Stromal cell of bone marrow (primary cell): ENCODE results near the gene MINPP1.
A peak's percentile ranks its signal among the peaks of the same experiment; 100 is the strongest.
"Not testable (repeated sequence)": the region's sequence is repeated elsewhere in the genome, so short reads cannot be mapped to it uniquely, and the experiment has no call there.

Experiments used
- DNase-seq: peaks from one replicate; pipeline ENCODE4 v3.0.0-alpha.2; 2012; ENCODE audit warnings: low read depth

MINPP1 gene, protein sequence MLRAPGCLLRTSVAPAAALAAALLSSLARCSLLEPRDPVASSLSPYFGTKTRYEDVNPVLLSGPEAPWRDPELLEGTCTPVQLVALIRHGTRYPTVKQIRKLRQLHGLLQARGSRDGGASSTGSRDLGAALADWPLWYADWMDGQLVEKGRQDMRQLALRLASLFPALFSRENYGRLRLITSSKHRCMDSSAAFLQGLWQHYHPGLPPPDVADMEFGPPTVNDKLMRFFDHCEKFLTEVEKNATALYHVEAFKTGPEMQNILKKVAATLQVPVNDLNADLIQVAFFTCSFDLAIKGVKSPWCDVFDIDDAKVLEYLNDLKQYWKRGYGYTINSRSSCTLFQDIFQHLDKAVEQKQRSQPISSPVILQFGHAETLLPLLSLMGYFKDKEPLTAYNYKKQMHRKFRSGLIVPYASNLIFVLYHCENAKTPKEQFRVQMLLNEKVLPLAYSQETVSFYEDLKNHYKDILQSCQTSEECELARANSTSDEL

GRCh38 chr10:87504640-87505365 lies at the start of gene MINPP1:
Gene MINPP1 (plus strand): TSS chr10:87504893. CDS start chr10:87504916, 23 bp downstream.
- peak; percentile 63 for DNase-seq

- DNase-seq: not testable (repeated sequence)
These were observed 48.0 kb upstream of the MINPP1 start for GRCh38 chr10:87456586-87457220.

- DNase-seq: not testable (repeated sequence)
These were observed 42.9 kb upstream of the MINPP1 start for GRCh38 chr10:87461751-87462150.

DNA sequence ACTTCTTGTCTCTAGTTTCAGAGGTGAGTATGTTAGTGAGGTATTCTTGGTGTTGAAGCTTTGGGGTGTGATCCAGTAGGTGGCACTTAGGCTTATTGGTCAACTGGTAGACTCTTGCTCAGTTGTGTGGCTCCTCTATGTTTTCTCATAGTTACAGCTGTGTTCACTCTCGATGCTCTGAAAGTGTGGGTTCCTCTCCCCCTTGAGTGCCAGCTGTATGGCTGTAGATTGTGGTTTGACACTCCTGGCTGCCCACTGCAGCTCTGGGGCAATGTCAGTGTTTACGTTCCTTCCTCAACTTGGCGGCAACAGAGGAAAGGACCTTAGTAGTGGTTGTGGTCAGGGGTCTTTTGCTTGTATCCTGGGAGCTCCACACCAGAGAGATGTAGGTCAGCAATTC lies 37.8 kb upstream of the MINPP1 start:
- DNase-seq: not testable (repeated sequence)

GRCh38 chr10:87488733-87489132 lies 16.0 kb upstream of the MINPP1 start:
- not testable (repeated sequence) for DNase-seq

DNA sequence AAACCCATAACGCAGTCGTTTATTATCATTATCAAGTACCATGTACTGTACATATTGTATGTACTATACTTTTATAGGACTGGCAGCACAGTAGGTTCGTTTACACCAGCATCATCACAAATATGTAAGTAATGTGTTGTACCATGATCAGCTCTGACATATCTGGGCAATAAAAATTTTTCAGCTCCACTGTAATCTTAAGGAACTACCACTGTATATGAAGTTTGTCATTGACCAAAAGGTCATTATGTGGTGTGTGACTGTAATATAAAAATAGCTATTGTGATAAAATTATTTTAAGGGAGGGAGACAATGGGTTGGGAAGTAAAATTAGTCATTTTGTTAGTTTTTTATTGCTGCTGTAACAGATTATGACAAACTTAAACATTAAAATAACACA lies 14.4 kb upstream of the MINPP1 start:
- not testable (repeated sequence) for DNase-seq

- not testable (repeated sequence) for DNase-seq
These were observed 12.2 kb upstream of the MINPP1 start for GRCh38 chr10:87492450-87492849.

- DNase-seq: not testable (repeated sequence)
These were observed 9.2 kb upstream of the MINPP1 start for GRCh38 chr10:87495446-87495845.

DNA sequence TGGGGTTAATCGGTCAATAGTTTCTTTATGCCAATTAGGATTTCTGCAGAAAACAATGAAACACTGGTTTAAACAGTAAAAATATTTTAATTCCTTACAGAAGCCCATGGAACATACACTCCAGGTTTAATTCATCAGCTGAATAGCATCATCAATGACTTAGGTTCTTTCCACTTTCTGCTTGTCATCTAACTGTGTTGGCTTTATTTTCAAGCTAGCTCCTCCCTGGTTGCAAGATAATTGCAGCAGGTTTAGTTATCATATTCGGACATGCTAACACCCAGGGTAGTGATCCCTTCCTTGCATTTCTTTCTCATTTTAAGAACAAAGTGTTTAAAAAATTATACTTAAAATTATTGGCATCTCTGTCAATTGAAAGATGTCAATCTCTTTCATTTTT lies 7.3 kb upstream of the MINPP1 start:
- DNase-seq: not testable (repeated sequence)

DNA sequence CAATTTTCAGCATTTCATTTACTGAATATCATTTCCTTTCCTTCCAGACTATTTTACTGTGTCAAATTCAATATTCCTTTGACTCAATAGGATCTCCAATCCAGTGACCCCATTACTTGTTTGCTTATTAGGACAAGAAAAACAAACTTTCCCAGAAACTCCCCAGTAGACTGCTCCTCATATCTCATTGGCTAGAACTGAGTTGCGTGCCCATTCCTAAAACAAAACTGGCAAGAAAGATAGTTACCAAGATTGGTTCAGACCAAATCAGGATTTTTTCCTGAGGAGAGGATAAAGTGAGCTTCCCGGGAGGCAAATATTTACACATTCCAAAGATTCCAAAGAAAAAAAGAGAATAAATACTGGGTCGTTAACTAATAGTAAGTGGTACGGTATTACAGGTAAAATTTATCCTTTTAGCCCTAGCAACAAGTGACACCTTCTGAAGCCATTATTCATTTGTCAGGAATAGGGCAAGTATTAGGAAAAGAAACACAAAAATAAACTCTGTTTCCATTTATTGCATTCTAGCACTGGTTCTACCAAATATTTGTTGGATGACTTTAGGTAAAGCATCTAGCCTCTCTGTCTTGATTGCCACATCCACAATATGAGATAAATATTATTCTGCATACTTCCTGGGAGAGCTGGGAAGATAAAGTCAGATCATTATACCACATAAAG lies 6.4 kb upstream of the MINPP1 start:
- DNase-seq: not testable (repeated sequence)

- DNase-seq: no peak
These were observed 4.0 kb upstream of the MINPP1 start for GRCh38 chr10:87500646-87501048.

- DNase-seq: no peak
These were observed 1.3 kb upstream of the MINPP1 start for GRCh38 chr10:87503401-87503800.

DNA sequence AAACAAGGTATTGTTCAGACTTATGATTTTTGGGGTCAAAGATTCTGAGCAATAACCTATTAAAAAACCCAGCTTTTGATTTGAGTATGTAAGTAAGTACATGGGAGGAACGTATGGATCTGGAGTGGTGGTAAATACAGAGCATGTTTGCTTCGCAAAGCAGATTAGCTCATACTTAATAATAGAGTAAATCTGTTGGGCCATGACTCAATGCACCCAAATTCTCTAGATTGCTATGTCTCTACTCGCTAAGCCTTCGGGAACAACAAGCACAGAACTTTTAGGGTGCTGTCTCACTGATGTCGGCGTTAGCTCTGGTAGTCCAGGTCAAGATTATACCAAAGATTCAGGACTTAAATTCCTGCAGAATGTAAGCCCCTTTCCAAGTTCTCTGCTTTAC lies 807 bp upstream of the MINPP1 start:
- no peak for DNase-seq

- DNase-seq: no peak
These were observed 420 bp upstream of the MINPP1 start for GRCh38 chr10:87504307-87504639.

- peak; percentile 31 for DNase-seq
These were observed 846 bp downstream of the MINPP1 start for GRCh38 chr10:87505366-87506111.

DNA sequence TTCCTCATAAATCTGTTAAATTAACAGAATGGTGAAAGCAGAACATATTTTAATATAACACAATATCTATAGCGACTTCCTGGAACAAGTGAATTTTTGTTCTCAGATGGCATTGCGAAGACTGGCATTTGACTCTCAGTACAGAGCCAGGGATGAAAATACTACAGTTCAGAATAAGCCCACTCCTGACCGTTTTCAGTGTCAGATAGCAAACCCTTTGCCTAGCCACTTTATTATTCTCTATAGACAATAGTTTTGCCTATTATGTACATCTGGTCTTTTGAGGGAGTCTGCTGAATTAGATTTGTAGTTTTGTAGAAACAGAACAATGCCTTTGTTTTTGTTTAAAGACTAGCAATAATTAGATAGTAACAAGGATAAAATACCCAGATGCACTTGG lies 2.3 kb downstream of the MINPP1 start:
- DNase-seq: no peak

DNA sequence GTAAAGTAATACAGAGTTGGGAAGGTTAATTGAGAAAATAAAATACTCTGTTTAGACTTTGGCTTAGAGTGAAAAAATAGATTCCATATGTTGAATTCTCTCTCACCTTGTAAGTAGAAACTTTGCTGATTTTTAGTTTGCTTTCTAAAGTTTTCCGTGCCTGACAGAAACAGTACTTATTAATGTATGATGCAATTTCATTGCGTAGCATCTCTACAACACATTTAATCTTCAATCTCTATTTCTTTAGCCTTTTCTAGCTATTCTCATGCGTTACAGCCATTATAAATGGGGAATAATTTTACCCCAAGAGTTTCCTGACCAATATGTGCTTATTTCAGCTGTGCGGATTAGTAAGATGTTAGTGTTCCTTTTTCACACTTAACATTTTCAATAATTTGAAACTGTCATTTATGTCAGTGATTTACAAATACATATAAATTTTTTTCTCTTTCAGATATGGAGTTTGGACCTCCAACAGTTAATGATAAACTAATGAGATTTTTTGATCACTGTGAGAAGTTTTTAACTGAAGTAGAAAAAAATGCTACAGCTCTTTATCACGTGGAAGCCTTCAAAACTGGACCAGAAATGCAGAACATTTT lies 3.3 kb downstream of the MINPP1 start:
- no peak for DNase-seq

GRCh38 chr10:87508837-87509236 lies 4.1 kb downstream of the MINPP1 start:
- DNase-seq: no peak

- DNase-seq: no peak
These were observed 5.3 kb downstream of the MINPP1 start for GRCh38 chr10:87510025-87510424.

GRCh38 chr10:87511526-87511925 lies 6.8 kb downstream of the MINPP1 start:
- no peak for DNase-seq

DNA sequence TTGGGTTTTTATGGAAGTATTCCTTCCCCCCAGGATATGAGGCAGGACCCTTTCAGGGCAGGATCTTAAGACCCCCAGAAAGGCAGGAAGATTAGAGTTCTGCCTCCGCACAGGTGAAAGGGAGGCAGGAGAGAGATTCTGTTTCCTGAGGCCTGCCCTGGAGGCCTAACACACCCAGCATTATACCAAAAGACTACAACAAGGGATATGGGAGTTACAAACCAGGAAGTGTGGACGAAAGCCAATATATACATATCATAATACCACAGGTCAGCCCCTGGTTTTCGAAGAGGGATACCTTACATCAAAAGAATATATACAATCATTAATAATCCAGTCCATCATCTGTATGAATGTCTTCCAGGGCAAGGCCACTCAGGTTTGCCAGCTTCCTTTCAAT lies 14.2 kb downstream of the MINPP1 start:
- DNase-seq: no peak
